ENCODE data around the gene MTG2. TPM values are rescaled to one million over a fixed set of nuclear protein-coding genes. Genes with fewer than 3 reads are reported as not detected.

MTG2 gene
- total and polyA plus RNA-seq, 2 of the 13 experiments (the other 11 are each of a cell fraction or from before 2014, with no cell fraction given), result 20.4 to 37.8 TPM

- TF ChIP-seq, protein P1, sequence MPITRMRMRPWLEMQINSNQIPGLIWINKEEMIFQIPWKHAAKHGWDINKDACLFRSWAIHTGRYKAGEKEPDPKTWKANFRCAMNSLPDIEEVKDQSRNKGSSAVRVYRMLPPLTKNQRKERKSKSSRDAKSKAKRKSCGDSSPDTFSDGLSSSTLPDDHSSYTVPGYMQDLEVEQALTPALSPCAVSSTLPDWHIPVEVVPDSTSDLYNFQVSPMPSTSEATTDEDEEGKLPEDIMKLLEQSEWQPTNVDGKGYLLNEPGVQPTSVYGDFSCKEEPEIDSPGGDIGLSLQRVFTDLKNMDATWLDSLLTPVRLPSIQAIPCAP (CRISPR knock-in tag; IDR thresholded peaks at IDR 0.05; ENCODE audit: low read depth), result no peak
- no peak for TF ChIP-seq EHMT2 (IDR thresholded peaks at IDR 0.05; ENCODE audit: borderline replicate concordance, low read depth, low read length)
- TF ChIP-seq NR2C2 (CRISPR knock-in tag; IDR thresholded peaks at IDR 0.05; ENCODE audit: borderline replicate concordance), result 0 out of 2 replicates have a peak, but pooled peaks have one; percentile 29
- no peak for TF ChIP-seq PHB2 (IDR thresholded peaks at IDR 0.05; ENCODE audit: partially characterized antibody)
- no peak for TF ChIP-seq RORA (CRISPR knock-in tag; IDR thresholded peaks at IDR 0.05)
- peak; percentile 78; the same call in 1 of the 2 replicates for TF ChIP-seq ZNF138 (CRISPR knock-in tag; IDR thresholded peaks at IDR 0.05; ENCODE audit: low read depth)
- no peak; the same call in 1 of the 2 replicates for TF ChIP-seq ELF3 (CRISPR knock-in tag; IDR thresholded peaks at IDR 0.05)
- TF ChIP-seq ZNF839 (CRISPR knock-in tag; IDR thresholded peaks at IDR 0.05; ENCODE audit: borderline replicate concordance), result peak; percentile 48; the same call in 1 of the 2 replicates
- no peak for TF ChIP-seq NBN (conservative IDR thresholded peaks at IDR 0.05)
- TF ChIP-seq ZNF746 (CRISPR knock-in tag; IDR thresholded peaks at IDR 0.05), result no peak
- TF ChIP-seq, protein P2, sequence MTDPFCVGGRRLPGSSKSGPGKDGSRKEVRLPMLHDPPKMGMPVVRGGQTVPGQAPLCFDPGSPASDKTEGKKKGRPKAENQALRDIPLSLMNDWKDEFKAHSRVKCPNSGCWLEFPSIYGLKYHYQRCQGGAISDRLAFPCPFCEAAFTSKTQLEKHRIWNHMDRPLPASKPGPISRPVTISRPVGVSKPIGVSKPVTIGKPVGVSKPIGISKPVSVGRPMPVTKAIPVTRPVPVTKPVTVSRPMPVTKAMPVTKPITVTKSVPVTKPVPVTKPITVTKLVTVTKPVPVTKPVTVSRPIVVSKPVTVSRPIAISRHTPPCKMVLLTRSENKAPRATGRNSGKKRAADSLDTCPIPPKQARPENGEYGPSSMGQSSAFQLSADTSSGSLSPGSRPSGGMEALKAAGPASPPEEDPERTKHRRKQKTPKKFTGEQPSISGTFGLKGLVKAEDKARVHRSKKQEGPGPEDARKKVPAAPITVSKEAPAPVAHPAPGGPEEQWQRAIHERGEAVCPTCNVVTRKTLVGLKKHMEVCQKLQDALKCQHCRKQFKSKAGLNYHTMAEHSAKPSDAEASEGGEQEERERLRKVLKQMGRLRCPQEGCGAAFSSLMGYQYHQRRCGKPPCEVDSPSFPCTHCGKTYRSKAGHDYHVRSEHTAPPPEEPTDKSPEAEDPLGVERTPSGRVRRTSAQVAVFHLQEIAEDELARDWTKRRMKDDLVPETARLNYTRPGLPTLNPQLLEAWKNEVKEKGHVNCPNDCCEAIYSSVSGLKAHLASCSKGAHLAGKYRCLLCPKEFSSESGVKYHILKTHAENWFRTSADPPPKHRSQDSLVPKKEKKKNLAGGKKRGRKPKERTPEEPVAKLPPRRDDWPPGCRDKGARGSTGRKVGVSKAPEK (CRISPR knock-in tag; IDR thresholded peaks at IDR 0.05; ENCODE audit: borderline replicate concordance), result no peak
- TF ChIP-seq RARA (CRISPR knock-in tag; IDR thresholded peaks at IDR 0.05), result peak; percentile 47; the same call in 1 of the 2 replicates
- TF ChIP-seq ZFP62 (CRISPR knock-in tag; IDR thresholded peaks at IDR 0.05), result no peak
- TF ChIP-seq KMT2B (CRISPR knock-in tag; IDR thresholded peaks at IDR 0.05), result no peak
- no peak for TF ChIP-seq HHEX (CRISPR knock-in tag; IDR thresholded peaks at IDR 0.05)
- TF ChIP-seq TERF1 (CRISPR knock-in tag; IDR thresholded peaks at IDR 0.05), result no peak
- no peak for TF ChIP-seq EED (CRISPR knock-in tag; IDR thresholded peaks at IDR 0.05)
- TF ChIP-seq ZNF775 (CRISPR knock-in tag; IDR thresholded peaks at IDR 0.05; ENCODE audit: borderline replicate concordance), result no peak
- TF ChIP-seq, protein P3, sequence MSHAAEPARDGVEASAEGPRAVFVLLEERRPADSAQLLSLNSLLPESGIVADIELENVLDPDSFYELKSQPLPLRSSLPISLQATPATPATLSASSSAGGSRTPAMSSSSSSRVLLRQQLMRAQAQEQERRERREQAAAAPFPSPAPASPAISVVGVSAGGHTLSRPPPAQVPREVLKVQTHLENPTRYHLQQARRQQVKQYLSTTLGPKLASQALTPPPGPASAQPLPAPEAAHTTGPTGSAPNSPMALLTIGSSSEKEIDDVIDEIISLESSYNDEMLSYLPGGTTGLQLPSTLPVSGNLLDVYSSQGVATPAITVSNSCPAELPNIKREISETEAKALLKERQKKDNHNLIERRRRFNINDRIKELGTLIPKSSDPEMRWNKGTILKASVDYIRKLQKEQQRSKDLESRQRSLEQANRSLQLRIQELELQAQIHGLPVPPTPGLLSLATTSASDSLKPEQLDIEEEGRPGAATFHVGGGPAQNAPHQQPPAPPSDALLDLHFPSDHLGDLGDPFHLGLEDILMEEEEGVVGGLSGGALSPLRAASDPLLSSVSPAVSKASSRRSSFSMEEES (CRISPR knock-in tag; IDR thresholded peaks at IDR 0.05), result no peak
- TF ChIP-seq DR1 (CRISPR knock-in tag; IDR thresholded peaks at IDR 0.05), result no peak
These were observed 41.2 kb upstream of the MTG2 start (continued) for GRCh38 chr20:62141397-62142251.

Data from HepG2 (cell line).